GM19455 (cell line): ENCODE data around the gene CTXND1.
"Not testable (repeated sequence)": the region's sequence is repeated elsewhere in the genome, so short reads cannot be mapped to it uniquely, and the experiment has no call there.

ENCODE experiments used
- ATAC-seq: cut with Tn5 transposase; IDR thresholded peaks from one replicate; pipeline ENCODE4 v1.9.1; 2021; ENCODE audit not compliant: unreplicated experiment

Gene CTXND1

GRCh38 chr15:80252121-80252518 is at the start of gene CTXND1:
Gene CTXND1, minus strand, starts transcription at chr15:80252213. Its CDS starts 50,264 bp downstream, at chr15:80201949.
- no peak for ATAC-seq

- no peak for ATAC-seq
These were observed 49.5 kb upstream of the CTXND1 start for GRCh38 chr15:80301472-80301871.

- ATAC-seq: not testable (repeated sequence)
These were observed 43.8 kb upstream of the CTXND1 start for GRCh38 chr15:80295777-80296176.

GRCh38 chr15:80292079-80292478 is 40.1 kb upstream of the CTXND1 start:
- ATAC-seq: no peak

GRCh38 chr15:80290891-80291290 is 38.9 kb upstream of the CTXND1 start:
- ATAC-seq: not testable (repeated sequence)

GRCh38 chr15:80289528-80290495 is 37.8 kb upstream of the CTXND1 start:
- no peak for ATAC-seq

GRCh38 chr15:80288131-80288530 is 36.1 kb upstream of the CTXND1 start:
- ATAC-seq: no peak

- no peak for ATAC-seq
These were observed 34.0 kb upstream of the CTXND1 start for GRCh38 chr15:80286055-80286454.

GRCh38 chr15:80285379-80285778 is 33.4 kb upstream of the CTXND1 start:
- ATAC-seq: no peak

GRCh38 chr15:80283531-80283930 is 31.5 kb upstream of the CTXND1 start:
- ATAC-seq: no peak

- no peak for ATAC-seq
These were observed 25.1 kb upstream of the CTXND1 start for GRCh38 chr15:80277147-80277546.

GRCh38 chr15:80275961-80276360 is 23.9 kb upstream of the CTXND1 start:
- no peak for ATAC-seq

GRCh38 chr15:80274996-80275395 is 23.0 kb upstream of the CTXND1 start:
- ATAC-seq: no peak

- ATAC-seq: no peak
These were observed 22.5 kb upstream of the CTXND1 start for GRCh38 chr15:80274554-80274953.

- ATAC-seq: no peak
These were observed 21.0 kb upstream of the CTXND1 start for GRCh38 chr15:80272987-80273386.

- no peak for ATAC-seq
These were observed 18.5 kb upstream of the CTXND1 start for GRCh38 chr15:80270472-80270871.

GRCh38 chr15:80268101-80268500 is 16.1 kb upstream of the CTXND1 start:
- no peak for ATAC-seq

GRCh38 chr15:80267658-80268057 is 15.6 kb upstream of the CTXND1 start:
- ATAC-seq: no peak

- no peak for ATAC-seq
These were observed 14.7 kb upstream of the CTXND1 start for GRCh38 chr15:80266745-80267144.

- ATAC-seq: no peak
These were observed 14.1 kb upstream of the CTXND1 start for GRCh38 chr15:80266113-80266512.

GRCh38 chr15:80265021-80265420 is 13.0 kb upstream of the CTXND1 start:
- no peak for ATAC-seq

GRCh38 chr15:80264031-80264430 is 12.0 kb upstream of the CTXND1 start:
- no peak for ATAC-seq

- ATAC-seq: no peak
These were observed 8.5 kb upstream of the CTXND1 start for GRCh38 chr15:80260551-80260950.
